HS-27A (cell line): ENCODE measurements around the gene TTC16.
A peak's percentile ranks its signal among the peaks of the same experiment; 100 is the strongest.

Experiments
- DNase-seq: peaks from one replicate; pipeline ENCODE4 v3.0.0-alpha.2; 2012; ENCODE audit warnings: low read depth, missing footprints

Gene TTC16

GRCh38 chr9:127715470-127716337 is at the start of gene TTC16, which contains the start of gene PTRH1:
Gene TTC16, plus strand, starts transcription at chr9:127716079. Its CDS starts 67 bp downstream, at chr9:127716146.
Gene PTRH1, minus strand, starts transcription at chr9:127715663. Its CDS starts 24 bp downstream, at chr9:127715639.
- peak; percentile 63 for DNase-seq

- no peak for DNase-seq
Observed at GRCh38 chr9:127667127-127667844, 48.6 kb upstream of the TTC16 start.

- no peak for DNase-seq
Observed at GRCh38 chr9:127667906-127668305, 48.0 kb upstream of the TTC16 start.

- no peak for DNase-seq
Observed at GRCh38 chr9:127673234-127673633, 42.6 kb upstream of the TTC16 start.

- DNase-seq, result no peak
Observed at GRCh38 chr9:127676638-127677037, 39.2 kb upstream of the TTC16 start.

- DNase-seq, result no peak
Observed at GRCh38 chr9:127679506-127679905, 36.4 kb upstream of the TTC16 start.

- no peak for DNase-seq
Observed at GRCh38 chr9:127680226-127680625, 35.7 kb upstream of the TTC16 start.

GRCh38 chr9:127680846-127681245 is 35.0 kb upstream of the TTC16 start:
- DNase-seq, result no peak

- no peak for DNase-seq
Observed at GRCh38 chr9:127682351-127683136, 33.3 kb upstream of the TTC16 start.

GRCh38 chr9:127683723-127684122 is 32.2 kb upstream of the TTC16 start:
- no peak for DNase-seq

- no peak for DNase-seq
Observed at GRCh38 chr9:127684576-127684975, 31.3 kb upstream of the TTC16 start.

GRCh38 chr9:127686461-127687393 is 29.2 kb upstream of the TTC16 start:
- DNase-seq, result no peak

- DNase-seq, result no peak
Observed at GRCh38 chr9:127689329-127690000, 26.4 kb upstream of the TTC16 start.

GRCh38 chr9:127690735-127691134 is 25.1 kb upstream of the TTC16 start:
- DNase-seq, result no peak

GRCh38 chr9:127692071-127692470 is 23.8 kb upstream of the TTC16 start:
- DNase-seq, result no peak

GRCh38 chr9:127693143-127693542 is 22.7 kb upstream of the TTC16 start:
- DNase-seq, result no peak

GRCh38 chr9:127693697-127694096 is 22.2 kb upstream of the TTC16 start:
- DNase-seq, result no peak

- no peak for DNase-seq
Observed at GRCh38 chr9:127694890-127695720, 20.8 kb upstream of the TTC16 start.

GRCh38 chr9:127697575-127697974 is 18.3 kb upstream of the TTC16 start:
- no peak for DNase-seq

- DNase-seq, result no peak
Observed at GRCh38 chr9:127698386-127698785, 17.5 kb upstream of the TTC16 start.
